Amniotic stem cell (primary cell): ENCODE results near the gene PGM3.
A peak's percentile ranks its signal among the peaks of the same experiment; 100 is the strongest.
"Not testable (repeated sequence)": the region's sequence is repeated elsewhere in the genome, so short reads cannot be mapped to it uniquely, and the experiment has no call there.

Experiments
- DNase-seq: peaks from one replicate; lab custom pipeline; 2025; lab: John Stamatoyannopoulos, UW

PGM3 gene

DNA sequence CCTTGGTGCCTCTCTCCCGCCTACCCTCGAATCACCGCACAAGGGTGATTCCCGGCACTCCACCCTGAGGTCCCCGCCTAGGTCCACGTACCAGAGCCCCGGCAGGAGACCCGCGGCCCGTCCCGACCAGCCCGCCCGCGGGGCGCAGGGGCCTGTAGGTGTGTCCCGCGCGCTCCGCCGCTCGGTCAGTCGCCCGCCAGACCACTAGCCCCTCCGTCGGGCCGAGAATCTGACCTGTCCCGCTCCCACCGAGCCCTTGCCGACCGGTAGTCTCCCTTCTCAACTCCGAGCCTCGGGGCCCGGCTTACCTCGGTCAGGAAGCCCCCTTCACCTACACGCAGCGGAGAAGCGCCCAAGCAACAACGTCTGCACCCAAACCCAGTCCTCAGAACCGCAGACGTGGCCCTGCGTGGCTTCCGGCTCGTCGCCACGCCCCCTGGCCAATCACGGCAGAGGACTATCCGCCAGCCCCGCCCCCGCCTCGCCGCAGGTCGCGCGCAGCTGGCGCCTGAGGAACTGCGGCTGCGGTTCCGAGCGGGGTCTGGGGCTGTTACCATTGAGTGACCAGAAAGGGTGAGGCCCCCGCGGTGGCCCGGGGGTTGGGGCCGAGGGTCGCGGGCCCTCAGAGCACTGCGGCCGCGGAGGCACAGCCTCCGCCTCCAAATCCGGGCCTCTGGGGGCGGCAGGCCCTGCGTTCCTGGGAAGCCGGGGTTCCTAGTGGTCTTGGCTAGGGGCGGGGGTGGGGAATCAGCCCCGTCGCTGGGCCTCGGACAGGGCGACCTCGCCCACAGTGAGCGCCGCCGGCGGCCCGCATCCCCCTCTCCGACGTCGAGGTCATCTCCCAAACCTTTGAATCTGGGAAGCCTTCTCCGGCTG lies at the start of gene PGM3, which contains the start of gene RWDD2A:
Gene PGM3 (minus strand): TSS at position 395 of the 876 bp plus-strand sequence. CDS start 2,253 bp downstream, outside the sequence.
Gene RWDD2A (plus strand): TSS at position 487 of the 876 bp plus-strand sequence. CDS start 1,095 bp downstream, outside the sequence.
- peak; percentile 82 for DNase-seq

DNA sequence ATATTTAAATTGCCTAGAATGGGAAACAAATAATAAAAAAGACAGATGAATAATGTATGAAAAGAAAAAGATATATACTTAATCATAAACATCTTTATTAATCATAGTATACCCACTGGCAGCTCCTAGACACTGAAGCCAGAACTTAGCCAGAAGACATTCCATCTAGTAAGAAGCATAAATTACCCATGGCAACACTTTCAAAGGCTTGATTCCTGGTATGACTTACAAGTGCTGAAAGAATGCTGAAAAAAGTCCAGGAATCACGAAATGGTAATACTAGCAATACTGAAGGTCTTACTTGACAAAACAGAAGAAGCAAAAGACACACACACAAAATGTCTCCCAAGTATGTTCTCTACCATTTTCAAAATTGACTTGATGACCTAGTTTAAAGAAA lies 38.1 kb upstream of the PGM3 start:
- peak; percentile 64 for DNase-seq

DNA sequence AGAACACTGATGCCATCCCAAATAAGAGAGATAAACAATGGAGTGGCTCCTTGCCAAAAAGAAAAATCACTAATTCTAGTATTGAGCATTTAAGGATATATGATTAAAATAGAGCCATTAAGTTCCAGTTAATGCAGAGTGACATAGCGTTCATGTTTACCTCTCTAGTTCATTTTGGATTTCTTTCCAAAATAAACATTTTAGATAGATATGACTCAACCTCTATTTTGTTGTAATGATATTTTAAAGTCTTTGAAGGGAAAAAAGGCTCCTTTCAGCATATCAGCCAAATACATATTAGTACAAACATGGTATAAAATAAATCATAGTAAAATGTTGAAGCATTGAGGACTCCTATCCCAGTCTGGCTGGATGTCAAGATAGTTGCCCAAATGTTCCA lies 33.5 kb upstream of the PGM3 start:
- no peak for DNase-seq

DNA sequence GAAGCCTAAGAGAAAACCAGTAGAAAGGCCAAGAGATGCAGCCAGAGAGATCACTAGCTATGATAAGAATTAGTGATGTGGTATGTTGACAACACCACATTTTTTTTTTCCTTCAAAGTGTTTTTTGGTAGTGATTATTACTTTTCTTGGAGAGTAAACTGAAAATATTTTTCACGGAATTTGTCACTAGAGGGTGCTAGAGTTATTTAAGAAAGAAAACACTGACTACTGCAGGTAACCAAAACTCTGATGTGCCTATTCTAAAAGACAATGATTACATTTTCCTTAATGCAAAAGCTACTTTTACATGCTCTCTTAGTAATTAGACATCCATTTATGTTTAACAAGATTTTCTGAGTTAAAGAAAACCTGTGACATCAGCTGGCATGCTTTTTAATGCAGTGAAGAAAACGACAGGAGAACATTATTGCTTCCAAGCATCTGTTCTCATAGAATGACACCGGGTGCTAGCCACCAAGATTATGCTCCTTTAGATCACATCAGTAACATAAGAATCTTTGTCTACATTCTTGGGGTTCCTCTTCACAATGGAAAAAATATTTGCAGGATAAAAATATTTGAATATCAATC lies 28.9 kb upstream of the PGM3 start:
- no peak for DNase-seq

- no peak for DNase-seq
These were observed 28.2 kb upstream of the PGM3 start for GRCh38 chr6:83221276-83221675.

GRCh38 chr6:83220121-83220520 lies 27.1 kb upstream of the PGM3 start:
- DNase-seq = no peak

GRCh38 chr6:83218646-83219045 lies 25.6 kb upstream of the PGM3 start:
- no peak for DNase-seq

DNA sequence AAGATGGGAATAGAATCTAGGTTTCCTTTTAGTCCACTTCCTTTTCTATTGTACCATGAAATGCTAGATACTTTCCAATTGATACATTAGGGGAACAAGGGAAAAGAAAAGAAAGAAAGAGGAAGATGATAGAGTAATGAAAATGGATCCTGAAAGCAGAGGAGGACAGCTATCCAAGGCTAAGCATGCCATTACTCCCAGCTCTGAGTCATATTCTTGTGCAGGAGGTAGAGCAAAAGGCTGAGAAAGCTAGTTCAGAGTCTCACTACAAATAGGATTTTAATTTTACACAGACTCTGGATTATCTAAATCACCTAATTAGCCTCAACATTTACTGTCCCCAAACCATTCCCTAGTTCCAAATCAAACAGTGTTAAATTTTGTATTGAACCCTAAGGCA lies 23.7 kb upstream of the PGM3 start:
- DNase-seq = no peak

GRCh38 chr6:83215131-83216047 lies 22.3 kb upstream of the PGM3 start:
- peak; percentile 47 for DNase-seq

GRCh38 chr6:83202031-83202430 lies 9.0 kb upstream of the PGM3 start:
- DNase-seq = no peak

DNA sequence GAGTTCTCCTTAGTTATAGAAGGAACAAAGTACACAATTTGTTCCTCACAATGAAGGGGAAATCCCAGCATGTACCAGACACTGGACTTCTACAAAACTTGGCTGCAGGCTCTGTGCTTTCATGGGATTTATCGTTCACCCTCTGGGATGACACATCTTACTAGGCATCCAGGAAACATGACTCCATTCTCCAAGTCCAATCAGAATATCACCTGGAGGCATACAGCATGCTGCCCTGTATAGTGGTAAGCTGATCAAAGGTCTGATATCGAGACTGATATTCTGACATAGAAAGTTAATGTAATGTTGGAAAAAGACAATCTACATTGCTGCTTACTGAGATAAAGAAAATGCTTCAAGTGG lies 6.8 kb upstream of the PGM3 start:
- DNase-seq = peak; percentile 63

DNA sequence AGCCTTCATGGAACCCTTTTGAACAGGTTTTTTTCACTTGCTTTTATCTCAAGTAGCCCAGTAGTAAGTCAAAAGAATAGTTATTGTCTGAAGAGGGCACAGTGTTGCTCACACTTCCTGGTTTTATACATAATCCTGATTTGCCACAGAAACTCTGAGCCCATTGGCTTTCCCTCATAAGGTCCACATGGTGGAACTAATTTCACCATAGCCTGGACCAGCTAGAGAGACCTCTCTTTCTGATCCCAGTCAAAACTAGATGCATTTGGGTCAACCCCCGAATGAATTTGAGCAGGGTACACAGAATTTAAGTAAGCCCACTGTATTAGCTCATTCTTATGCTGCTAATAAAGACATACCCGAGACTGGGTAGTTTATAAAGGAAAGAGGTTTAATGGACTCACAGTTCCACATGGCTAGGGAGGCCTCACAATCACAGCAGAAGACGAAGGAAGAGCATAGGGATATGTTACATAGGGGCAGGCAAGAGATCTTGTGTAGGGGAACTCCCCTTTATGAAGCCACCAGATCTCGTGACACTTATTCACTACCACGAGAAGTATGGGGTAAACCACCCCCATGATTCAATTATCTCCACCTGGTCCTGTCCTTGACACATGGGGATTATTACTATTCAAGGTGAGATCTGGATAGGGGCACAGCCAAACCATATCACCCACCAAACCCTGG lies 6.3 kb upstream of the PGM3 start:
- no peak for DNase-seq

DNA sequence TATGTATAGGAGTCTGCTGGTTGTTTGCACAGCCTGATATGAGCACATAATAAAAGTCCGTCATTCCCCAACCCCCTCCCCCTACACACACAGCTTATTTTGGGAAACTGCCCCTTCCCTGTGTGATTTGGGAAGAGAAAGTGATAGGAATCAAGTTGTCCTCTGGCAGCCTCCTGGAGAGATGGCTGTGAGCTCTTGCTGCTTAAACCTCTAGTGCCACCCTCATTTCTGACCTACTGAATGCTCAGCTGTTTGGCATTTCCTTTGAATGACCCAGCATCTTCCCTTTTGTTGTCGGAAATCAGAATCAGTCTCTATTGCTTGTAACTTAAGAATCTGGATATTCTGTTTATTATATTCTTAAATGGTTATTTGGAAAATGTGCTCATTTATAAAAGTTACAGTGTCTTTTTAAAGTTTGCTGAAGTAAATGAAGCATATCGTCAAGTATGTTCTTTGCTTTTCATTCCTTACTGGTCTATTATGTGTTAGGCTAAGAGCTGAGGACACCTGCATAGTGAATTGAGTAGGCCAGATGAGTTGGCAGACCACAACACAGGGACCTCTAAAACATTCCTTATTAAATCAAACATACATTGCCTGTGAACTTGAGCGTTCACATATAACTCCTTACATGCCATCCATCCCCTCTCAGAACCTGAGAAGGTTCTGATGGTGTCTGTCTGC lies 5.6 kb upstream of the PGM3 start:
- DNase-seq = peak; percentile 35

DNA sequence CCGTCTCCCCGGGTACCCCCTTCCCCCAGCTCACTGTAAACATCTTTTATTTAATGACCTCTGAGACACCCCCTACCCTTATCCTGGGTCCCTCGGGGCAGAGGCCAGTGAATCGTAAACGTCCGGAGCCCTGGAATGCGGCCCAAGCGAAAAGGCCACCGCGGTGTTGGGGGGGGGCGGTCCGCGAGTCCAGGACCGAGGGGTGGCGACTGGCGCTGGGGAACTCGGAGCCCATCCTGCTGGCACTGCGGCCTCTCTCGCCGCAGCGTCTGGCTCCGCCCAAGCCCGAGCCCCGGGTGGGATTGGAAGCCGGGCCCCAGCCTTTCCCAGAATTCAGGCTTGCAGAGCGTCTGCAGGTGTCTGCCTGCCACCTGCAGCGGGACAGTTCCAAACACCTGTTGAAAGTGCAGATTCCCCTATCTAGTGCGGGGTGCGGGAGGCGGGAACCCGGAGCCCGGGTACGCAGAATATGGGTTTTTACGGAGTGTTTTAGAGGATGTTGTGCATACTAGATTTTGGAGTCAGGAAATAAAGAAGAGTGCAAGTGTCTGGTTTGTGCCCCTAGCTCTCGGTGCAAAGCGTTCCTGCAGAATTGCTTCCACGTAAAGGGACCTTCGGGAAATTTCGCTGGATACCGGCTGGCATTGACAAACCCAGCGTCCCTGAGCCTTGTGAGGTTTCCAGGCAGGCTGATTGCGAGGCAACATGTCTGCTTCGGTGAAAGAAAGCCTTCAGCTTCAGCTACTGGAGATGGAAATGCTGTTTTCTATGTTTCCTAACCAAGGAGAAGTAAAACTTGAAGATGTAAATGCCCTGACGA lies 892 bp upstream of the PGM3 start:
- no peak for DNase-seq

DNA sequence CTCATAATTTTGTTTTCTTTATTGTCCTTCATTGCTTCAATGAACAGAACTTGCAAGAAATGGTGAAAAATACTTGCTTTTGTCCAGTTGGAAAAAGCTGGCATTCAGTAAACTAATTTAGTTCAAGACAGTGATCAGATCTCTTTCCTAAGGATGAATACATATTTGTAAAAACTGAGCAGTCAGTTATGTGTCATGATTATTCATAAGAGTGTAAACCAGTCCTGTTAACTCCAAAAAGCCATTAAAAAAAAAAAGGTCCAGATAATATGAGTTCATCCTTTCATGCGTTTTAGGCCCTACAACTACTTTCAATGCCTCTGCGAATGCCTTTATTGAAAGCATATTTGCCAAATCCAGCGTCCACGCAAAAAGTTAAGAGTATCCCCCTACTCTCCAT lies 609 bp downstream of the PGM3 start:
- no peak for DNase-seq

DNA sequence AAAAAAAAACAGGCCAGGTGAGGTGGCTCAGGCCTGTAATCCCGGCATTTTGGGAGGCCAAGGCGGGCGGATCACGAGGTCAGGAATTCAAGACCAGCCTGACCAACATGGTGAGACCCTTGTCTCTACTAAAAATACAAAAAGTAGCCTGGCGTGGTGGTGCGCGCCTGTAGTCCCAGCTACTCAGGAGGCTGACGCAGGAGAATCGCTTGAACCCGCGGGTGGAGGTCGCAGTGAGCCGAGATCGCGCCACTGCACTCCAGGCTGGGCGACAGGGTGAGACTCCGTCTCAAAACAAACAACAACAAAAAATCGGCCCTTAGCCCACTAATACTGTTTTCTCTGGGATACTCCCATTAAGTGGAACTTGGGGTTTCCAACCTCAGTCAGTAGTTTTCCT lies 1.1 kb downstream of the PGM3 start:
- not testable (repeated sequence) for DNase-seq

GRCh38 chr6:83190626-83191025 lies 2.4 kb downstream of the PGM3 start:
- no peak for DNase-seq

- no peak for DNase-seq
These were observed 4.6 kb downstream of the PGM3 start for GRCh38 chr6:83188501-83188900.

DNA sequence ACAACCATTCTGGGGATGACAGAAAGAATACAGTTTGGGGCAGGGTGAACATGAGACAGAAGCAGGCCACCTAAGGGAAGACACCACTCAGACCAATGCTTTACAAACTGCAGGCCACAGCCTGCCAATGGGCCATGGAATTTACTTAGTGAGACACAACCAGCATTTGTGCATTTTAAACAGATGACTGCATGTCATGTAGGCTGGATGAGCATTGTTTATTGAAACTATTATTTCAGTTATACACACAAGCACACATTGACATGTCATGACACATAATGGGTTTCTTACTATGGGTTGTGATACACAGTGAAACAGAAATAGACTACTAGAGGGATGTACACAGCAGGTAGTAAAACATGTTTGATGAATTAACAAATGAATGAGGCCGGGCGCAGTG lies 8.0 kb downstream of the PGM3 start:
- no peak for DNase-seq

GRCh38 chr6:83183082-83183828 lies 9.8 kb downstream of the PGM3 start:
- DNase-seq = peak; percentile 56
